Adrenal gland (tissue), 12 donors: ENCODE results near the gene DKKL1. TPM values are rescaled to one million over a fixed set of nuclear protein-coding genes. Genes with fewer than 3 reads are reported as not detected.
"Not testable (repeated sequence)": the region's sequence is repeated elsewhere in the genome, so short reads cannot be mapped to it uniquely, and the experiment has no call there.

Experiments
- DNase-seq, 7 donors: peaks; one replicate each; pipeline ENCODE4 v3.0.0-alpha.2; 2019 to 2020
- H3K27ac ChIP-seq, 5 donors: fragments of 200-600 bp; sonication (generic) in 4 of 5; 1 replicate in 3 of 5; 2 replicates in 2 of 5; pipeline versions ENCODE4 v1.5.1 to v1.8.0; 2016 to 2020; ENCODE audit warnings: mild to moderate bottlenecking in 1 of 5
- H3K27me3 ChIP-seq: fragments of 200-600 bp; 2 replicates; pipeline ENCODE4 v1.8.0; 2021
- H3K36me3 ChIP-seq, 2 donors: fragments of 200-600 bp; replicated peaks in 1 of 2; 1 replicate in 1 of 2; 2 replicates in 1 of 2; pipeline versions ENCODE4 v1.5.1 to v1.8.0; 2018 to 2022
- H3K4me1 ChIP-seq, 2 donors: fragments of 200-600 bp; replicated peaks in 1 of 2; 1 replicate in 1 of 2; 2 replicates in 1 of 2; pipeline versions ENCODE4 v1.5.1 to v1.8.0; 2018 to 2021
- H3K4me3 ChIP-seq, 4 donors: fragments of 200-600 bp; sonication (generic) in 3 of 4; one replicate each; pipeline ENCODE4 v1.5.1; 2016 to 2018
- H3K9me3 ChIP-seq, 3 donors: fragments of 200-600 bp; sonication (generic) in 1 of 3; replicated peaks in 1 of 3; 1 replicate in 2 of 3; 2 replicates in 1 of 3; pipeline versions ENCODE4 v1.5.1 to v1.8.0; 2016 to 2021
- POLR2A ChIP-seq, 2 donors: fragments of 450-650 bp; IDR thresholded peaks; one replicate each; pipeline ENCODE4 v1.6.1; 2017; ENCODE audit warnings: antibody characterized with exemption in 2 of 2, mild to moderate bottlenecking in 2 of 2, moderate library complexity in 1 of 2
- WGBS, 4 donors: extraction: QIAGEN DNeasy Blood & Tissue Kit in 2 of 4; methylation state at CpG; one replicate each; pipeline versions ENCODE4 v1.1.5 to v1.1.7; 2013 to 2017; 5-methylcytosine and 5-hydroxymethylcytosine counted together
- intact Hi-C, 2 donors: fragments of 100-400 bp; cut with DNase I; formaldehyde crosslinking; loops; one replicate each; pipeline versions ENCODE4 v1.14.1 to v1.15.0; 2022 to 2023
- polyA plus RNA-seq, 3 donors: library from polyadenylated mRNA; stranded (reverse); fragments of 200-250 nt in 2 of 3; fragments of 350-450 nt in 1 of 3; fragmentation: Illumina TruSeq in 1 of 3; extraction: RNeasy Lipid Tissue Mini Kit (QIAGEN cat#74804) in 1 of 3; gene quantifications; one replicate each; pipeline ENCODE4 v1.2.3, GENCODE V29; 2013 to 2014
- total RNA-seq, 9 donors: library from RNA; depleted of rRNA in 4 of 9; stranded (reverse); fragments of >200 nt in 4 of 9; fragments of 120-200 nt in 1 of 9; fragmentation: NEBNext Ultra II Directional in 1 of 9; extraction: Animal tissue kit (Norgen Biotek cat#: 25700) in 1 of 9; gene quantifications; one replicate each; pipeline versions ENCODE4 v1.1.0 to v1.2.4, GENCODE V29; 2013 to 2023
- TF ChIP-seq, protein P1 (sequence below), 6 experiments: fragments of 450-650 bp in 4 of 6; fragments of 200-600 bp in 2 of 6; sonication (generic) in 1 of 6; IDR thresholded peaks; 1 replicate in 5 of 6; 2 replicates in 1 of 6; pipeline versions ENCODE4 v1.5.1 to v1.8.0; 2016 to 2021; ENCODE audit warnings: antibody characterized with exemption in 6 of 6, mild to moderate bottlenecking in 2 of 6, moderate library complexity in 1 of 6
- donor health status: healthy with polysubstance abuse.
- donor health status: Bipolar disorder and iron deficiency.
- donor health status: DM: yes; HTN: yes; CAD: no.
- donor health status: DM: no; HTN: no; CAD: no.
- donor health status: DM: no; HTN: no; CAD: no.
- donor health status: DM: yes; HTN: yes; CAD: no.

The DKKL1 gene
- total and polyA plus RNA-seq, 12 donors: 0.28 to 0.56 (median 0.44) TPM; not detected in 6

DNA sequence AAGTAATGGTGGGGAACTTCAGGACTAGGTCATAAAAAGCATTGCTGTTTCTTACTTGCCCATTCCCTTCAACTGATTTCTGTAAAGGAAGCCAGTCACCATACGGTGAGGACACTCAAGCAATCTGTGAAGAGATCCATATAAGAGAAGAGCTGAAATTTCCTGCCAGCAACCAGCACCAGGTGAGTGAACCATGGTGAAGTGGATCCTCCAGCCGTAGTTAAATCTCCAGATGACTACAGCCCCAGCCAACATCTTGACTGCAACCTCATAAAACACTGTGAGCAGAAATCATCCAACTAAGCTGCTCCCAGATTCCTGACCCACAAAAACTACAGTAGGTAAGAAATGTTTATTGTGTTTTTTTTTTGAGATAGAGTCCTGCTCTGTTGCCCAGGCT, 34.9 kb upstream of the DKKL1 start:
- intact Hi-C loops: no loop called here
- peak in 1 of 7 donors; percentile 11 for DNase-seq
- no peaks in the 10 kb centered on the region for H3K27me3 ChIP-seq
- H3K4me1 ChIP-seq: no peaks in the 10 kb centered on the region
- no peak overlapping the region for H3K27ac ChIP-seq
- no peak overlapping the region for H3K4me3 ChIP-seq
- no peaks in the 10 kb centered on the region for H3K9me3 ChIP-seq
- H3K36me3 ChIP-seq: no peaks in the 10 kb centered on the region
- TF ChIP-seq, protein P1, sequence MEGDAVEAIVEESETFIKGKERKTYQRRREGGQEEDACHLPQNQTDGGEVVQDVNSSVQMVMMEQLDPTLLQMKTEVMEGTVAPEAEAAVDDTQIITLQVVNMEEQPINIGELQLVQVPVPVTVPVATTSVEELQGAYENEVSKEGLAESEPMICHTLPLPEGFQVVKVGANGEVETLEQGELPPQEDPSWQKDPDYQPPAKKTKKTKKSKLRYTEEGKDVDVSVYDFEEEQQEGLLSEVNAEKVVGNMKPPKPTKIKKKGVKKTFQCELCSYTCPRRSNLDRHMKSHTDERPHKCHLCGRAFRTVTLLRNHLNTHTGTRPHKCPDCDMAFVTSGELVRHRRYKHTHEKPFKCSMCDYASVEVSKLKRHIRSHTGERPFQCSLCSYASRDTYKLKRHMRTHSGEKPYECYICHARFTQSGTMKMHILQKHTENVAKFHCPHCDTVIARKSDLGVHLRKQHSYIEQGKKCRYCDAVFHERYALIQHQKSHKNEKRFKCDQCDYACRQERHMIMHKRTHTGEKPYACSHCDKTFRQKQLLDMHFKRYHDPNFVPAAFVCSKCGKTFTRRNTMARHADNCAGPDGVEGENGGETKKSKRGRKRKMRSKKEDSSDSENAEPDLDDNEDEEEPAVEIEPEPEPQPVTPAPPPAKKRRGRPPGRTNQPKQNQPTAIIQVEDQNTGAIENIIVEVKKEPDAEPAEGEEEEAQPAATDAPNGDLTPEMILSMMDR (IDR thresholded peaks at IDR 0.05): no peak
- no peak for TF ChIP-seq POLR2A (IDR thresholded peaks at IDR 0.05)
- 87 to 96% (median 91%) methylated on average over 2 of the region's 2 CpGs for WGBS, 4 donors

DNA sequence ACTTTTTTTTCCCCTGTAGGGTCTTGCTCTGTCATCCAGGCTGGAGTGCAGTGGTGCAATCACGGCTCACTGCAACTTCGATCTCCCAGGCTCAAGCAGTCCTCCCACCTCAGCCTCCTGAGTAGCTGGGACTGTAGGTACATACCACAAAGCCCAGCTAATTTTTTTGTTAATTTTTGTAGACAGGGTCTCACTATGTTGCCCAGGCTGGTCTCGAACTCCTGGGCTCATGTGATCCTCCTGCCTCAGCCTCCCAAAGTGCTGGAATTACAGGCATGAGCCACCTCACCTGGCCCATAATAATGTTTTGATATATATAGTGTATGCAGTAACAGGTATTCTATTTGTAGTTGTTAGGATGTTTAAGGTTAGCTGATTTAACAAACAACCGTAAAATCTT, 32.5 kb upstream of the DKKL1 start:
- H3K4me3 ChIP-seq, H3K9me3 ChIP-seq, H3K4me1 ChIP-seq, H3K36me3 ChIP-seq, H3K27me3 ChIP-seq, H3K27ac ChIP-seq, intact Hi-C loops: not testable (repeated sequence)
- 89 to 96% (median 95%) methylated on average over 4 of the region's 4 CpGs for WGBS, 4 donors
- peak in 1 of 7 donors; percentile 17 for DNase-seq

DNA sequence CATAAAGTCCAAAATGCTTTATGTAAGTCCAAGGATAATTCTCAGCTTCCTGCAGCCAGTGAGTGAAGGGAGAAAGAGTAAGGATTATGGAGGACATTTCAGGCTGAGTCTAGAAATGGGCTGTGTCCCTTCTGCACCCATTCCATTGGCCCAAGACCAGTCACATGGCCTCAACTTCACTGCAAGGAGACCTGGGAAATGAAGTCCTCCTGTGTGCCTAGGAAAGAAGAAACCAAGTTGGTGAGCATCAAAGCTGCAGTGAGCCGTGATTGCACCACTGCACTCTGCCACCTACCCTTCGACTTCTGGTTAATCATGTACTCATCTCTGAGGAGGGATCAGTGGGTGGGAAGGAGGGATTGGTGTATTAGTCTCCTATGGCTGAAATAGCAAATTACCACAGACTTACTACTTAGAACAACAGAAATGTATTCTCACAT, 32.0 kb upstream of the DKKL1 start:
- H3K4me1 ChIP-seq: no peaks in the 10 kb centered on the region
- no peaks in the 10 kb centered on the region for H3K27me3 ChIP-seq
- TF ChIP-seq, protein P1 (IDR thresholded peaks at IDR 0.05): no peak
- TF ChIP-seq POLR2A (IDR thresholded peaks at IDR 0.05): no peak
- H3K9me3 ChIP-seq: no peaks in the 10 kb centered on the region
- WGBS, 4 donors: 53 to 85% (median 68%) methylated on average over 2 of the region's 2 CpGs
- DNase-seq: peak in 4 of 7 donors; percentile 42 to 63 (median 49)
- H3K27ac ChIP-seq: no peak overlapping the region
- intact Hi-C loops: no loop called here
- no peaks in the 10 kb centered on the region for H3K36me3 ChIP-seq
- no peak overlapping the region for H3K4me3 ChIP-seq

DNA sequence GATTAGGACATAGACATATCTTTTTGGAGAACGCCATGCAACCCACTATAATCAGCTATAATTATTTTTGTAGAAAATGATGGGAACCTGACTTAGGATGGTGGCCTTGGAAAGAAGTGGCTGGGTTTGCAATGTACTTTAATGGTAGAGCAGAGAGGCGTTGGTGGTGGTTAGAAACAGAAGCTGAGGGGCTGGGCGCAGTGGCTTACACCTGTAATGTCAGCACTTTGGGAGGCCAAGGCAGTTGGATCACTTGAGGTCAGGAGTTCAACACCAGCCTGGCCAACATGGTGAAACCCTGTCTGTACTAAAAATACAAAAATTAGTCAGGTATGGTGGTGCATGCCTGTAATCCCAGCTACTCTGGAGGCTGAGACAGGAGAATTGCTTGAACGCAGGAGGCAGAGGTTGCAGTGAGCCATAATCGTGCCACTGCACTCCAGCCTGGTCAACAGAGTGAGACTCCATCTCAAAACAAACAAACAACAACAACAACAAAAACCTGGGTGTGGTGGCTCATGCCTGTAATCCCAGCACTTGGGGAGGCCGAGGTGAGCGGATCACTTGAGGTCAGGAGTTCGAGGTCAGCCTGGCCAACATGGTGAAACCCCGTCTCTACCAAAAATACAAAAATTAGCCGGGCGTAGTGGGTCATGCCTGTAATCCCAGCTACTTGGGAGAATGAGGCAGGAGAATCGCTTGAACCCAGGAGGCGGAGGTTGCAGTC, 30.8 kb upstream of the DKKL1 start:
- peak in 1 of 7 donors; percentile 17 for DNase-seq
- H3K27ac ChIP-seq, H3K4me1 ChIP-seq, intact Hi-C loops, H3K27me3 ChIP-seq, H3K36me3 ChIP-seq, H3K9me3 ChIP-seq, H3K4me3 ChIP-seq: not testable (repeated sequence)
- 87 to 88% (median 87%) methylated on average over 12 to 13 of the region's 13 CpGs for whole genome bisulfite sequencing, 4 donors

GRCh38 chr19:49333418-49333805, 30.3 kb upstream of the DKKL1 start:
- H3K27me3 ChIP-seq: no peaks in the 10 kb centered on the region
- intact Hi-C loops: no loop called here
- peak in 1 of 7 donors; percentile 41 for DNase-seq
- WGBS, 4 donors: 59 to 77% (median 65%) methylated on average over 3 of the region's 3 CpGs
- TF ChIP-seq, protein P1 (IDR thresholded peaks at IDR 0.05): no peak
- TF ChIP-seq POLR2A (IDR thresholded peaks at IDR 0.05): no peak
- no peaks in the 10 kb centered on the region for H3K36me3 ChIP-seq
- peaks cover 0 to 2% of the 10 kb centered on the region in 2 donors for H3K4me1 ChIP-seq
- H3K27ac ChIP-seq: no peak overlapping the region
- H3K4me3 ChIP-seq: no peak overlapping the region
- H3K9me3 ChIP-seq: no peaks in the 10 kb centered on the region
